ENCODE data around the gene UGT1A6.

DNA sequence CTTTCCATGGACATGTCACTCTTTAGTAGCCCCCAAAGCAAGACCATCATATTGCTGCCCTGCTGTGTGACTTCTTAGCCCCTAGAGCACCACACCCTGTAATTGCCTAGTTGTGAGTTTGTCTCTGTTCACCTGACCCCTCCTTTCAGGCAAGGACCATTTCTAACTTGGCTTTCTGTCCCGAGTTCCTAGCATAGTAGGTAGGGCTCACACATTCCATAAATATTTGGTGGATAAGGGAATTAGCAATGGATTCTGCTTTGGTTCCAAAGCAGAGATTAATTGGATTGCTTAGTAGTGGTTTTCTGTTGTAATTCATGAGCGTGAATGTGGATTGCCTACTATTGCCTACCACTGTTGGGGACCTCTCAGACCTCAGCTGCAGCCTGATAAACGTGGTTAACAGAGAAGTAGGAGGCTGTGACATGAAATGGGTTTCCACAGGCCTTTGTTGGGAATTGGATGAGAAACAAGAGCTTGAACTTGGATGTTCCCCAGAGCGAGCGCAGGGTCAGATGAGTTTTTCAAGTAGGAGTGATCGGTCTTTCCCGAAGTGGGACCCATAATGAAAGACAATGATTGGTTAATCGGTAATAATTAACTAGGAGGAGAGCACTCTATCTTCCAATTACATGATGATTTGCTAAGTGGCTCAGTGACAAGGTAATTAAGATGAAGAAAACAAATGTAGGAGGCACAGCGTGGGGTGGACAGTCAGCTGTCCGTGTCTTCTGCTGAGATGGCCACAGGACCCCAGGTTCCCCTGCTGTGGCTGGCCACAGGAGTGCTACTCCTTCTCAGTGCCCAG lies 54.0 kb downstream of the UGT1A6 start:
- TF ChIP-seq, protein P1, sequence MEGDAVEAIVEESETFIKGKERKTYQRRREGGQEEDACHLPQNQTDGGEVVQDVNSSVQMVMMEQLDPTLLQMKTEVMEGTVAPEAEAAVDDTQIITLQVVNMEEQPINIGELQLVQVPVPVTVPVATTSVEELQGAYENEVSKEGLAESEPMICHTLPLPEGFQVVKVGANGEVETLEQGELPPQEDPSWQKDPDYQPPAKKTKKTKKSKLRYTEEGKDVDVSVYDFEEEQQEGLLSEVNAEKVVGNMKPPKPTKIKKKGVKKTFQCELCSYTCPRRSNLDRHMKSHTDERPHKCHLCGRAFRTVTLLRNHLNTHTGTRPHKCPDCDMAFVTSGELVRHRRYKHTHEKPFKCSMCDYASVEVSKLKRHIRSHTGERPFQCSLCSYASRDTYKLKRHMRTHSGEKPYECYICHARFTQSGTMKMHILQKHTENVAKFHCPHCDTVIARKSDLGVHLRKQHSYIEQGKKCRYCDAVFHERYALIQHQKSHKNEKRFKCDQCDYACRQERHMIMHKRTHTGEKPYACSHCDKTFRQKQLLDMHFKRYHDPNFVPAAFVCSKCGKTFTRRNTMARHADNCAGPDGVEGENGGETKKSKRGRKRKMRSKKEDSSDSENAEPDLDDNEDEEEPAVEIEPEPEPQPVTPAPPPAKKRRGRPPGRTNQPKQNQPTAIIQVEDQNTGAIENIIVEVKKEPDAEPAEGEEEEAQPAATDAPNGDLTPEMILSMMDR (conservative IDR thresholded peaks at IDR 0.05 in 1 of 2, IDR thresholded peaks at IDR 0.05 in 1 of 2; ENCODE audit: low read depth in 1 of 2, low read length in 2 of 2) = no peak
- no peak for TF ChIP-seq EZH2 (IDR thresholded peaks at IDR 0.05; ENCODE audit: low read length, missing control alignments)

Measured in fibroblast of lung (primary cell).